Neuron (in vitro differentiated cells): Measurements from ENCODE around the gene LPP.

Experiments
- H2AFZ ChIP-seq: one replicate; pipeline ENCODE4 v1.6.1; 2013; ENCODE audit warnings: low read depth, mild to moderate bottlenecking, inconsistent platforms, low read length, moderate library complexity
- H3K27me3 ChIP-seq: one replicate; pipeline ENCODE4 v1.6.1; 2013; ENCODE audit warnings: low read length; ENCODE audit not compliant: insufficient read depth
- H3K36me3 ChIP-seq: one replicate; pipeline ENCODE4 v1.6.1; 2013; ENCODE audit warnings: low read length; ENCODE audit not compliant: insufficient read depth
- H3K4me1 ChIP-seq: one replicate; pipeline ENCODE4 v1.6.1; 2013; ENCODE audit warnings: low read length; ENCODE audit not compliant: insufficient read depth
- H3K4me3 ChIP-seq: 2 replicates; pipeline ENCODE4 v1.5.1; 2013; ENCODE audit warnings: mild to moderate bottlenecking, low read length, moderate library complexity
- H3K9me3 ChIP-seq: one replicate; pipeline ENCODE4 v1.6.1; 2013; ENCODE audit warnings: low read length

LPP gene

DNA sequence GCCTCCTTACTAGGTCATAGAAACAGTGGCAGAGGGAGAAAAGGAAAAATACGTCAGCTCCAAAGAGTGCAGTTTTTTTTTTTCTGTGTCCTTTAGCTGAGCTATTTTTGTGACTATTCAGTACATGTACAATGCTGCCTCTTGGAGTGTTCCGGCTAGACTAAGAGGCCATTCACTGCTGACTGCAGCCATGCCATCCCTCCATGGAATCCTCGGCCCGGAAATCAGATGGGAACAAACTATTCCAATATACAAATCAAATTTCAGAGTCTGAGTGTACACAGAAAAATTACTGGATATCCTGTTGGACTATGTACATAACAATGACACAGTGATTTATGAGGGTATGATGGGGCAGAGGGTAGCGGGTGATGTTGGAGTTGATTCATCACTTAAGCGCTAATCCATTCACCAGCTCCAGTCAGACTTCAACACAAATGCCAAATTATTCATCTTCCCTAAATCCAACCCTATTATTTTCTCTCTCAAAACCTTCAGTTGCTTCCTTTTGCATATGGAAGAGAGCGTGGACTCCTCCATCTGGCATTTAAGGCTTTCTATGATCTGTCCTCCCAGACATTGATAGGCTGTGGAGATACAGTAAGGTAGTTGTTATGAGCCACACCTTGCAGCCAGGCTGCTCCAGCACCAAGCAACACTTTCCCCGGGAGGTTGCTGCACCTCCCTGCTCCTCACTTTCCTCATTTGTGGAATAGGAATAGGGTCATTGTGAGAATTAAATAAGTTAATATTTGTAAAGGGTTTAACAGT, 109.1 kb downstream of the LPP start:
- H3K4me3 ChIP-seq, result no peak overlapping the region
- H3K27me3 ChIP-seq, result no peaks in the 10 kb centered on the region
- no peaks in the 10 kb centered on the region for H3K9me3 ChIP-seq
- H3K4me1 ChIP-seq, result peaks cover 28% of the 10 kb centered on the region
- no peak overlapping the region for H2AFZ ChIP-seq
- no peaks in the 10 kb centered on the region for H3K36me3 ChIP-seq

DNA sequence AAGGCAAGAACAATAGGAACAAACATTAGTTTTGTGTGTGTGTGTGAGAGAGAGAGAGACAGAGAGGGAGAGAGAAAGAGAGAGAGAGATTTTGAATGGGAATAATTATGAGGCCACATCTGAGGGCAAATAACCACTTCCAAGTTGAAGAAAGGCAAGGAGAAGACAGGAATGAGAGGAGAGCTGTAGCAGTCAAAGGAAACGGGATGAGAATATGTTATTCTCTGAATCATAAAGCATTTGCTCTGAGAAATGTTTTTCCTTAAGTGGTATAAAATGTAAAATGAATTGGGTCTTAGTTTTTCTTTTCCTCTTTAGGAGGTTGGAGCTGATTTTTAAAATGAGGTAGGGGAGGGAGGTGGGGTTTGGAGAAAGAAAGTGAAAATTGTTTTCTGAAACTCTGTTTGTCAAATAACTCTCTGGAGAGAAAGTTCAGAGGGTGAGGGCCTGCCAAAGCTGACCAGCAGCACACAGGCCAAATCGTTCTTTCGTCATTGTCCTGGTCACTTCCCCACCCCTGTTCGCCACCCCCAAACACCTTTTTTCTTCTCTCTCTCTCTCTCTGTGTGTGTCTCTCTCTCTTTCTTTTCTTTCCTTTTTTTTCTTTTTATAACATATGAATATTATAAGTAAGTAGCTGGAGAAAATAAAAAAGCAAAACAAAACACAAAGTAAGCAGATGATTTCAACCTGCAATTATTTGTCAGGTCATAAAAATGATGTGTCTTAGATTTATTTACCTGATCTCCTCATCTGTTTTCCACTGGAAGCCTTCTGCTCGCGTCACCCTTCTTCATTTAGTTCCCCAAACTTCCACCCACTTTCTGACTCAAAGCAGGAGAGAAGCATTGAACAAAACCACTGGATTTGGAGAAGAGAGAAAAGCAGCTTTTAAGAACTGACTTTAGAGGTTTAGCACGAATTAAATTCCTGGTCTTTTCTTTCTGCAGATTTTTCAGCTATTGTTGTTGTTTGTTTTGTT, 110.6 kb downstream of the LPP start:
- Histone ChIP-seq H3K9me3 (no peaks in the 10 kb centered on the region), H3K36me3 (no peaks in the 10 kb centered on the region), H2AFZ (no peak overlapping the region), H3K4me3 (no peak overlapping the region), H3K27me3 (no peaks in the 10 kb centered on the region), H3K4me1 (peaks cover 30% of the 10 kb centered on the region)

DNA sequence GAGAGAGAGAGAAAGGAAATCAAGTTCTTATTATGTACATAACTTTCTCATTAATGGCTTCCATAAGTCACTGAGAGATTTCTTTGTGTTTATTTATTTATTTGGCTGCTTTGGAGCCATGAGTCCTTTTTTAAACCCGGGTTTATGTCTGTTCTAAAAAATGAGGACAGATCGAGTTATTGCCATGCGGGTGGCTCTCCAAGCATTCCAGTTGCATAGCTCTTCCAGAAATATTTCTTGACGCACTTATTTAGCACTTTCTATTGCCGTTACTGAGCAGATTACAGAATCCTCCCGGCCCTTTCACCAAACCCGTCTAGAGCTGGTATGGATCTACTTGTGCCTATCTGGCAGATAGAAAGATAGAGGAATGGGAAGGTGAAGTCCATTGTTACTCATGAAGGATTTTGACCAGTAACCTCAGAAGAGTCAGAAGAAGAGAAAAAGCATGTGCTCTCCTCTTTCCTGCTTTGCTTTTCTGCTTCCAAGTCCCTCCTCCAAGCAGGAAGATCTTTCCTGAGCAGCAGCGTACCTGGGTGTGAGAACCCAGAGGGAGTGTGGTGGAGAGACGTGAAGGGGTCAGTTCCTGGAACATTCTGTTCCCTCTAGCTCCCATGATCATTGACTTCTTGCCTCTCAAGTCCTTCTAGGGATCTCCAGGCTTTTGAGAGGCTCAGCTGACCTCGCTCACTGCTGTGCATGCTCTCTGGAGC, 112.8 kb downstream of the LPP start:
- Histone ChIP-seq H3K4me1 (peaks cover 48% of the 10 kb centered on the region), H2AFZ (no peak overlapping the region), H3K36me3 (no peaks in the 10 kb centered on the region), H3K27me3 (no peaks in the 10 kb centered on the region), H3K4me3 (no peak overlapping the region), H3K9me3 (no peaks in the 10 kb centered on the region)

DNA sequence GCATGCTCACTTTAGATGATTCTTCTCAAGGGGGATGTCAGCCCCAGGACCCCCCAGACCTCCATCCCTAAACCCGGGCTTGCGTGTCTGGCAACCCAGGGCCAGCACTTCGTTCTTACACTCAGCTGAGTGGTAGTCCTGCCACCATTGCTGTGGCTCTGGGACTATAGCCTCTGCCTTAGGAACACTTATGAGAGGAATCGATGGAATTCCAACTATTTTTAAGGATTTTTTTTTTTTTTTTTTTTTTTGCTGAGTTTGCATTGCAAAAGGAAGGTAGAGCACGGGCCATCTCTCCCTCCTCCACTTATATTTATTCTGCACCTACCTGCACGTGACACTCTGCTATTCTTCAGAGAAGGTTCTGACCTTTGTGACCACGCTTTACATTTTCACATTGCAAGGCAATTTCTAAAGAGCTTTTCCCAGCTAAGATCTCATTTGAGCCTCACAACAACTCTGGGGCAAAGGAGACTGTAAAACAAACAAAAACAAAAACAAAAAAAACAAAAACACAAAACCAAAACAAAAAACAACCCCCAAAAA, 113.9 kb downstream of the LPP start:
- H3K9me3 ChIP-seq, result no peaks in the 10 kb centered on the region
- no peaks in the 10 kb centered on the region for H3K27me3 ChIP-seq
- H2AFZ ChIP-seq, result no peak overlapping the region
- H3K36me3 ChIP-seq, result no peaks in the 10 kb centered on the region
- peaks cover 52% of the 10 kb centered on the region for H3K4me1 ChIP-seq
- no peak overlapping the region for H3K4me3 ChIP-seq

DNA sequence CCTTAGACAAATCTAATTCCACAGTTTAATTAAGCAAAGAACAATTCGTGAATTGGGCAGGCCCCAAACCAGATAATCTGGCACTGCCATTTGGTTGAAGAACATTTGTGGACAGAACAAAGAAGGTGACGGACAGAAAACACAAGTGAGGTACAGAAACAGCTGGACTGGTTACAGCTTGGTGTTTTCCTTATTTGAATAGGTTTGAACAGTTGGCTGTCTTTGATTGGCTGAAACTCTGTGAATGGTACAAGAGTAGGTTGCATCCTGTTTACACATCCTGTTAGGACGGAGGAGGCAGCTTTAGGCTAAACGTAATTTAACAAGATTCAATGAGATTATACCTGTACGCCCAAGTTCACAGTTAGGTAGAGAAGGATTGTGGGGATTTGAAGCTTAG, 114.4 kb downstream of the LPP start:
- no peak overlapping the region for H3K4me3 ChIP-seq
- H3K27me3 ChIP-seq, result no peaks in the 10 kb centered on the region
- no peak overlapping the region for H2AFZ ChIP-seq
- no peaks in the 10 kb centered on the region for H3K9me3 ChIP-seq
- no peaks in the 10 kb centered on the region for H3K36me3 ChIP-seq
- peaks cover 52% of the 10 kb centered on the region for H3K4me1 ChIP-seq

DNA sequence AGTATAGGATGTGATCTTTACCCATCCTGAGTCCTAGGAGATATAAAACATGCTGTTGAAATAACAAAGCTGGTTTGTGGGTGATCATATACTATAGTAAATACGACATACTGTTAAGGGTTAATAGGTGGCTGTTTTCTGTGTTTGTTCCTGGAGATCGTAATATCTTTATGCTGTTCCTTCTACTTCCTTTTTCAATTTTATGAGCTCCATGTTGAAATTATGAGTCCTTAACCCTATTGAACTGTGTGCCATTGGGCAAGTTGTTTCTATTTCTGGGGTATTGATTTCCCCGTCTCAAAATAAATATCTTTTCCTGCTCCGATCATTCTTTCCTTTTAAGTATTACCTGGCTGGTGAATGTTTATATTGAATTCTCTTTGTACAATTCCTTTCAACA, 115.1 kb downstream of the LPP start:
- Histone ChIP-seq H3K9me3 (no peaks in the 10 kb centered on the region), H2AFZ (no peak overlapping the region), H3K36me3 (no peaks in the 10 kb centered on the region), H3K4me1 (peaks cover 49% of the 10 kb centered on the region), H3K27me3 (no peaks in the 10 kb centered on the region), H3K4me3 (no peak overlapping the region)

DNA sequence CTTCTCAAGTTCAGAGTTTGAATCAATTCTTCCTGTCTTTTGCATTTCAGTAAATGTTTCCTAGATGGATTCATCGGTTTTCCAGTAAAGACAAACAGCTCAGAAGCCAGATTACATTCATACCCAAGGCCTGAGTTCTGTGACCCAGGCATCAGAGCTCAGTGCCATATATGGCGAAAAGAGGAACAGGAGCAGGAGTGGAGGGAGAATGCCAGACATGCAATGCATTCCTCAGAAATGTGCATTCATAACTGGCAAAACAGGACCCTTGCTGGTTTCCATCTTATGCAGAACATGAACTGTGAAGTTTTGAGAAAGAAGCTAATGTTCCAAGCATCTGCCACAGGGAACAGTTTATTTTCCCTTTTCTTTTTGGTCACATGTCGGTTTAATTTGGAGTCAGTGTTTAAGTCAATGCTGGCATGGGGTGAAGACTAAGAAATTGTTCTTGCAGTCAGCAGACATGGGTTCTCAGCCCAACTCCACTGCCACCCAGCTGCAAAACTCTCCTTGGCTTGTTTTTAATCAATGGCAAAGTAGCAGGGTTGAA, 116.5 kb downstream of the LPP start:
- Histone ChIP-seq H3K27me3 (no peaks in the 10 kb centered on the region), H3K4me1 (peaks cover 43% of the 10 kb centered on the region), H3K4me3 (no peak overlapping the region), H3K36me3 (no peaks in the 10 kb centered on the region), H3K9me3 (no peaks in the 10 kb centered on the region), H2AFZ (no peak overlapping the region)

DNA sequence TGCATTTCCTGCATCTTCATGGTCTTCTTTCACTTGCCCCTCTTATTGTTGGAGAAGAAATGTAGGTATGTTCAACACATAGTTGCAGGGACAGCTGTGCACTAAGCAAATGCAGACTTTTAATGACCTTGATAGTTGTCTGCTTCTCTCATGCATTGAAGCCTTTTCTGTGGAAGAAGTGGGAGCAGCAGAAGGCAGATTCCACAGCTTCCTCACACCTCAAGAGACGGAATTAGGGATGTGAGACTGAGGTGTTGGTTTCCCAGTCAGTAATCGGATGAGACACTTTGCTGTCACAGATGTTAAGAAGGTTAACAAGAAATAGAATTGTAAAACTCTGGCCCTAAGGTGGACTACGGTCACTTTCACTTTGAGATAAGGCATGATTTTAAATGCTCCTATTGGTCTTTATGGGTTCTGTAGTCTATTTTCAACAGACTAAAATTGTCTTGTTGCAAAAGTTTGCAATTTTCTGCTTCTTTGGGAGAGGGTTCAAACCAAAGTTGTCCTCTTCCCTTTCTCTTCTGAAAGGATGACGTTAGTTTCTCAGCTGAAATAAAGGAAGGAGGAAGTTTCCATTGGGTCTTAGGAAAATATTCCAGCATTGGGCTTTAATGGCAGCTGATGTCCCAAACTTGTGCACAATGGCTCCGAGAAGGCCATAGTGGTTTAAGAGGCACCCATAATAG, 117.4 kb downstream of the LPP start:
- H3K4me1 ChIP-seq, result peaks cover 38% of the 10 kb centered on the region
- no peak overlapping the region for H3K4me3 ChIP-seq
- H3K9me3 ChIP-seq, result no peaks in the 10 kb centered on the region
- no peaks in the 10 kb centered on the region for H3K27me3 ChIP-seq
- no peaks in the 10 kb centered on the region for H3K36me3 ChIP-seq
- H2AFZ ChIP-seq, result no peak overlapping the region

DNA sequence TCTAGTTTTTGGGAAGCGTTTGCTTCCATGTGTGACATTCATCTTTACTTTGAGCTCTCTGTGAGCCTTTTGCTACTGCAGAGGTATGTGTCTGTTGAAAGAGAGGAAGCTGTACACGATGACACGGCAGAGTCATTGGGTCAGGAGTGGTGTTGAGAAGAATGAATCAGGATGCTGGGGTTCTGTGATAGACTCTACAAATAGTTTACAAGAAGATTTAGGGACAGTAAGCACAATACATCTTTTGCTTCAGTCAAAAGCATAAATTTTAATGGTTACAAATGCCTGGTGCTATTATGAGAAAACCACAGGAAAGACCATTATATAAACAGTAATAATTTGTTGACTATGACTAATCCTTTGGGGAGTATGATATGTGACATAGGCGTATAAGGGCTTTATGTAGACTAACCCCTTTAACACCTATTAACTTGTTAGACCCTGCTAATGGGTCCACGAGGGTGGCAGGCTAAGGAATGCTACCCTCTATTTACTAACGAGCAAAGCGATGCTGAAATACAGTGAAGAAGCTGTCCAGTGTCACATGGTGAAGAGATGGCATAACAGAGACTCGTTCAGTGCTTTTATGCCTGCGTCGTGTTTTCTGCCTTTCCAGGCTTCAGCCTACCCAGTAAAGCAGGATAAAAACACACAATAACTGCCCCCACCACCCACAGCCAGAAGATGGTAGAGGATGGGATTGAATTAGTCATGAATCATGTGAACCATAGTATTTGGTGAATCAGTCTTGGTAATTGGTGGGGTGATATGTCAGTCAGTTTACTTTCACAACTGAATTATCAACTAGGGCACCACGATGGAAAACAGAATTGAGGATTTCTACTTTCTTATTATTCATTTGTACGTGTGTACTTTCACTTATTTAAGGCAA, 118.8 kb downstream of the LPP start:
- H3K4me1 ChIP-seq, result peaks cover 30% of the 10 kb centered on the region

DNA sequence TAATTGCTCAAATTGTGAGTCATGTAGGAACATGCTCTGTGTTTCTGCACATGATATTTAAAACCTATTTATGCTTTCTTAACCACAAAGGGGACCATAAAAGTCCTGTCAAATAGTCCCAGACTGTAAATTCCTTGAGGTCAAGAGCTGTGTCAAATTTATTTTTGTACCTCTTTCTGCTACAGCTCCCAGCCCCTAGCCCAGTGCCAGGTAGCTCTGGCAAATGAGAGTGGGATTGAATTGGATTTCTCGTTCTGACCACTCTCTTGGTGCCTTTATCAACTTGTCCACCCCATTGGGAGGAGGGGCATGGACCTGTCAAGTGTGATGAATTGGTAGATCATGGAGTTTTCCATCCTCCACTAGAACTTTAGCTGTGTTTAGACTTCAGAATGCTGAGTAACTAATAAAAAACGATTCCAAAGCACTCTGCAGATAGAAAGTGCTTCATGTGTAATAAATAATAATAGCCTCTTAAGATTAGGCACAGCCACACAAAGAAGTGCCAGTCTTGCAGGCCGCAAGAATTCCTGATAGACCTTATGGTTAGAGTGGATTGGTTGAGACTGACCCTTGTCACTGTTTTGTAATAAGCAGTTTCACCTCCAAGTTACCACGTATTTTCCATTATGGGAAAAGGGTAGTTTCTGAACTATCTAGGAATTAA, 120.4 kb downstream of the LPP start:
- no peak overlapping the region for H2AFZ ChIP-seq
- peaks cover 23% of the 10 kb centered on the region for H3K4me1 ChIP-seq
- no peaks in the 10 kb centered on the region for H3K9me3 ChIP-seq
- H3K4me3 ChIP-seq, result no peak overlapping the region
- H3K27me3 ChIP-seq, result no peaks in the 10 kb centered on the region
- no peaks in the 10 kb centered on the region for H3K36me3 ChIP-seq

More for the DNA sequence above, 118.8 kb downstream of the LPP start:
- H3K4me3 ChIP-seq, result no peak overlapping the region
- H3K36me3 ChIP-seq, result no peaks in the 10 kb centered on the region
- no peak overlapping the region for H2AFZ ChIP-seq
- H3K27me3 ChIP-seq, result no peaks in the 10 kb centered on the region
- no peaks in the 10 kb centered on the region for H3K9me3 ChIP-seq

DNA sequence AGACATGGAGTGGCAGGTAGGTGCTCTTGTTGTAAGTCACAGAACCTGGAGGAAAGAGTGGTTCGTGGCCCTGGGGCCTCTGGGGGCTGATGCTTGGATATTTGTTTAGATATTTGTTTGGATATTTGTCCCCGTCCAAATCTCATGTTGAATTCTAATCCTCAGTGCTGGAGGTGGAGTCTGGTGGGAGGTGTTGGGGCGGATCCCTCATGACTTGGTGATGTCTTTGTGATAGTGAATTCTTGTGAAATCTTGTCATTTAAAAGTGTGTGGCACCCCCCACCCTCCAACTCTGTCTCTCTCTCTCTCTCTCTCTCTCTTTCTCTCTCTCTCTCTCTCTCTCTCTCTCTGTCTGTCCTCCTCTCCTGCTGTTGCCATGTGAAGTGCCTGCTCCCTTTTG, 122.4 kb downstream of the LPP start:
- peaks cover 20% of the 10 kb centered on the region for H3K4me1 ChIP-seq

More for the DNA sequence above, 122.4 kb downstream of the LPP start:
- Histone ChIP-seq H3K9me3 (no peaks in the 10 kb centered on the region), H3K4me3 (no peak overlapping the region), H2AFZ (no peak overlapping the region), H3K36me3 (no peaks in the 10 kb centered on the region), H3K27me3 (no peaks in the 10 kb centered on the region)
